ENCODE measurements around the gene GOLGA6D.
"Not testable (repeated sequence)": the region's sequence is repeated elsewhere in the genome, so short reads cannot be mapped to it uniquely, and the experiment has no call there.

GOLGA6D gene

GRCh38 chr15:75235760-75236729, 46.6 kb upstream of the GOLGA6D start:
- TF ChIP-seq EZH2 (IDR thresholded peaks at IDR 0.05; ENCODE audit: borderline replicate concordance, low read depth, low read length, severe bottlenecking) (no peak), CTCF (IDR thresholded peaks at IDR 0.05; ENCODE audit: borderline replicate concordance, extremely low read depth, low read length, poor library complexity, severe bottlenecking) (no peak)
- H3K9ac ChIP-seq (ENCODE audit: low read depth, low read length), result no peak overlapping the region
- DNase-seq (no peak), ATAC-seq (ENCODE audit: insufficient read depth, low read depth) (no peak)
- no peak overlapping the region for H2AFZ ChIP-seq (ENCODE audit: low read depth, low read length)
- no peaks in the 10 kb centered on the region for H3K4me1 ChIP-seq (ENCODE audit: insufficient read depth, low read length)
- H3K79me2 ChIP-seq (ENCODE audit: insufficient read depth, low read length), result no peaks in the 10 kb centered on the region
- H4K20me1 ChIP-seq (ENCODE audit: insufficient read depth, low read length), result no peaks in the 10 kb centered on the region
- no peak overlapping the region for H3K4me2 ChIP-seq (ENCODE audit: insufficient read depth, low read length)
- no peak overlapping the region for H3K27ac ChIP-seq (ENCODE audit: low read length)
- H3K36me3 ChIP-seq (ENCODE audit: insufficient read depth, low read length), result no peaks in the 10 kb centered on the region
- no peaks in the 10 kb centered on the region for H3K9me3 ChIP-seq (ENCODE audit: insufficient read depth, low read length, severe bottlenecking)
- peaks cover 5% of the 10 kb centered on the region for H3K27me3 ChIP-seq (ENCODE audit: insufficient read depth, low read length, poor library complexity)
- H3K4me3 ChIP-seq (ENCODE audit: low read depth in 1 of 2, low read length in 2 of 2), result no peak overlapping the region

GRCh38 chr15:75237316-75237982, 45.2 kb upstream of the GOLGA6D start:
- Histone ChIP-seq H3K4me3 (ENCODE audit: low read depth in 1 of 2, low read length in 2 of 2) (no peak overlapping the region), H3K9me3 (ENCODE audit: insufficient read depth, low read length, severe bottlenecking) (no peaks in the 10 kb centered on the region), H3K79me2 (ENCODE audit: insufficient read depth, low read length) (no peaks in the 10 kb centered on the region), H3K27me3 (ENCODE audit: insufficient read depth, low read length, poor library complexity) (peaks cover 3% of the 10 kb centered on the region), H3K27ac (ENCODE audit: low read length) (no peak overlapping the region), H3K4me1 (ENCODE audit: insufficient read depth, low read length) (no peaks in the 10 kb centered on the region), H2AFZ (ENCODE audit: low read depth, low read length) (no peak overlapping the region), H3K4me2 (ENCODE audit: insufficient read depth, low read length) (no peak overlapping the region), H3K9ac (ENCODE audit: low read depth, low read length) (no peak overlapping the region), H4K20me1 (ENCODE audit: insufficient read depth, low read length) (no peaks in the 10 kb centered on the region), H3K36me3 (ENCODE audit: insufficient read depth, low read length) (no peaks in the 10 kb centered on the region)
- ATAC-seq (ENCODE audit: insufficient read depth, low read depth) (no peak), DNase-seq (no peak)
- no peak for TF ChIP-seq CTCF (IDR thresholded peaks at IDR 0.05; ENCODE audit: borderline replicate concordance, extremely low read depth, low read length, poor library complexity, severe bottlenecking)
- TF ChIP-seq EZH2 (IDR thresholded peaks at IDR 0.05; ENCODE audit: borderline replicate concordance, low read depth, low read length, severe bottlenecking), result no peak

- H3K4me1 ChIP-seq (ENCODE audit: insufficient read depth, low read length), result no peaks in the 10 kb centered on the region
- H3K9me3 ChIP-seq (ENCODE audit: insufficient read depth, low read length, severe bottlenecking), result no peaks in the 10 kb centered on the region
- H4K20me1 ChIP-seq (ENCODE audit: insufficient read depth, low read length), result no peaks in the 10 kb centered on the region
- H3K36me3 ChIP-seq (ENCODE audit: insufficient read depth, low read length), result no peaks in the 10 kb centered on the region
- H3K27ac ChIP-seq (ENCODE audit: low read length), result no peak overlapping the region
- H3K9ac ChIP-seq (ENCODE audit: low read depth, low read length), result no peak overlapping the region
- H3K27me3 ChIP-seq (ENCODE audit: insufficient read depth, low read length, poor library complexity), result peaks cover 3% of the 10 kb centered on the region
- no peak overlapping the region for H2AFZ ChIP-seq (ENCODE audit: low read depth, low read length)
- TF ChIP-seq EZH2 (IDR thresholded peaks at IDR 0.05; ENCODE audit: borderline replicate concordance, low read depth, low read length, severe bottlenecking) (no peak), CTCF (IDR thresholded peaks at IDR 0.05; ENCODE audit: borderline replicate concordance, extremely low read depth, low read length, poor library complexity, severe bottlenecking) (no peak)
- H3K79me2 ChIP-seq (ENCODE audit: insufficient read depth, low read length), result no peaks in the 10 kb centered on the region
- no peak overlapping the region for H3K4me3 ChIP-seq (ENCODE audit: low read depth in 1 of 2, low read length in 2 of 2)
- no peak overlapping the region for H3K4me2 ChIP-seq (ENCODE audit: insufficient read depth, low read length)
- no peak for DNase-seq
- no peak for ATAC-seq (ENCODE audit: insufficient read depth, low read depth)
These were observed 44.5 kb upstream of the GOLGA6D start for GRCh38 chr15:75238150-75238549.

DNA sequence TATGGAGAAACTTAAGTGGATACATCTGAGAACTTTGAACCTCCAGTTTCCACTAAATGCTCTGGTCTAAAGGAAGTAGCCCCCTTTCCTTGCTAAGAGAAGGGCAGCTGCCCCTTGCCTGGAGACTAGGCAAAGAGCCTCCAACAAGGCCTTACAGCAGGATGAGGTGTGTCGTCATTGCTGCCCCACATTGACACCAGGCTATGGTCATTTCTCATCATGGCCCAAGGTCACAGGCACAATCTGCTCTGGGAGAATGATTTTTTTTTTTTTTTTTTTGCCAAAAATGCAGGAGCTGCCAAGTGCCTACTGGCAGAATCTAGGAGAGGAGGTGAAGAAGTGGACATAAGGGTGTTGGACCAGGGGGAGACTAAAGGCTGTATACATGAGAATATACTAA, 36.9 kb upstream of the GOLGA6D start:
- H2AFZ ChIP-seq (ENCODE audit: low read depth, low read length); DNase-seq; H3K4me3 ChIP-seq (ENCODE audit: low read depth in 1 of 2, low read length in 2 of 2); H3K79me2 ChIP-seq (ENCODE audit: insufficient read depth, low read length); H3K36me3 ChIP-seq (ENCODE audit: insufficient read depth, low read length); H3K4me2 ChIP-seq (ENCODE audit: insufficient read depth, low read length); H3K27ac ChIP-seq (ENCODE audit: low read length); H3K9ac ChIP-seq (ENCODE audit: low read depth, low read length); H3K4me1 ChIP-seq (ENCODE audit: insufficient read depth, low read length); H4K20me1 ChIP-seq (ENCODE audit: insufficient read depth, low read length); ATAC-seq (ENCODE audit: insufficient read depth, low read depth); H3K27me3 ChIP-seq (ENCODE audit: insufficient read depth, low read length, poor library complexity); H3K9me3 ChIP-seq (ENCODE audit: insufficient read depth, low read length, severe bottlenecking): not testable (repeated sequence)

- not testable (repeated sequence) for ATAC-seq (ENCODE audit: insufficient read depth, low read depth); H3K4me1 ChIP-seq (ENCODE audit: insufficient read depth, low read length)
These were observed 33.6 kb upstream of the GOLGA6D start for GRCh38 chr15:75248991-75249390.

More at GRCh38 chr15:75248991-75249390, 33.6 kb upstream of the GOLGA6D start:
- H3K4me2 ChIP-seq (ENCODE audit: insufficient read depth, low read length); H3K9me3 ChIP-seq (ENCODE audit: insufficient read depth, low read length, severe bottlenecking); H3K4me3 ChIP-seq (ENCODE audit: low read depth in 1 of 2, low read length in 2 of 2); DNase-seq; H3K27me3 ChIP-seq (ENCODE audit: insufficient read depth, low read length, poor library complexity); H3K27ac ChIP-seq (ENCODE audit: low read length); H2AFZ ChIP-seq (ENCODE audit: low read depth, low read length); H3K36me3 ChIP-seq (ENCODE audit: insufficient read depth, low read length); H4K20me1 ChIP-seq (ENCODE audit: insufficient read depth, low read length); H3K79me2 ChIP-seq (ENCODE audit: insufficient read depth, low read length); H3K9ac ChIP-seq (ENCODE audit: low read depth, low read length): not testable (repeated sequence)

All from DND-41 (cell line).